Activated CD8-positive, alpha-beta memory T cell treated with anti-CD3 and anti-CD28 coated beads, Interleukin-2, amount 50 U/mL, for 24 hours (primary cell): Measurements from ENCODE around the gene ICAM3.

Experiments used
- DNase-seq: peaks from one replicate; pipeline ENCODE4 v3.0.0-alpha.2; 2020; ENCODE audit errors: extremely low read depth

The ICAM3 gene

GRCh38 chr19:10291554-10292205, 47.7 kb downstream of the ICAM3 start:
- DNase-seq = no peak

- no peak for DNase-seq
Measured at GRCh38 chr19:10290876-10291553, 48.4 kb downstream of the ICAM3 start.

GRCh38 chr19:10290357-10290875, 49.0 kb downstream of the ICAM3 start:
- DNase-seq = no peak

GRCh38 chr19:10289836-10290356, 49.5 kb downstream of the ICAM3 start, which contains the start of gene ICAM5:
ICAM5 (plus strand) TSS chr19:10289952; CDS start chr19:10290044, 92 bp downstream.
- DNase-seq = no peak

GRCh38 chr19:10289167-10289835, 50.1 kb downstream of the ICAM3 start:
- no peak for DNase-seq

GRCh38 chr19:10288662-10289166, 50.7 kb downstream of the ICAM3 start:
- no peak for DNase-seq

GRCh38 chr19:10286803-10287737, 52.4 kb downstream of the ICAM3 start, which contains the start of gene ICAM4:
ICAM4 (plus strand) TSS chr19:10286955; CDS start chr19:10287013, 58 bp downstream.
- no peak for DNase-seq

GRCh38 chr19:10285393-10285792, 54.0 kb downstream of the ICAM3 start:
- DNase-seq = no peak

GRCh38 chr19:10284960-10285278, 54.5 kb downstream of the ICAM3 start:
- DNase-seq = no peak

- DNase-seq = no peak
Measured at GRCh38 chr19:10284065-10284959, 55.1 kb downstream of the ICAM3 start.
